Measurements from ENCODE around the gene RTEL1. TPM values are rescaled to one million over a fixed set of nuclear protein-coding genes. Genes with fewer than 3 reads are reported as not detected.

Gene RTEL1
- total RNA-seq, 6 experiments from 2014 or later, result 9.6 to 16.3 (median 12.4) TPM

DNA sequence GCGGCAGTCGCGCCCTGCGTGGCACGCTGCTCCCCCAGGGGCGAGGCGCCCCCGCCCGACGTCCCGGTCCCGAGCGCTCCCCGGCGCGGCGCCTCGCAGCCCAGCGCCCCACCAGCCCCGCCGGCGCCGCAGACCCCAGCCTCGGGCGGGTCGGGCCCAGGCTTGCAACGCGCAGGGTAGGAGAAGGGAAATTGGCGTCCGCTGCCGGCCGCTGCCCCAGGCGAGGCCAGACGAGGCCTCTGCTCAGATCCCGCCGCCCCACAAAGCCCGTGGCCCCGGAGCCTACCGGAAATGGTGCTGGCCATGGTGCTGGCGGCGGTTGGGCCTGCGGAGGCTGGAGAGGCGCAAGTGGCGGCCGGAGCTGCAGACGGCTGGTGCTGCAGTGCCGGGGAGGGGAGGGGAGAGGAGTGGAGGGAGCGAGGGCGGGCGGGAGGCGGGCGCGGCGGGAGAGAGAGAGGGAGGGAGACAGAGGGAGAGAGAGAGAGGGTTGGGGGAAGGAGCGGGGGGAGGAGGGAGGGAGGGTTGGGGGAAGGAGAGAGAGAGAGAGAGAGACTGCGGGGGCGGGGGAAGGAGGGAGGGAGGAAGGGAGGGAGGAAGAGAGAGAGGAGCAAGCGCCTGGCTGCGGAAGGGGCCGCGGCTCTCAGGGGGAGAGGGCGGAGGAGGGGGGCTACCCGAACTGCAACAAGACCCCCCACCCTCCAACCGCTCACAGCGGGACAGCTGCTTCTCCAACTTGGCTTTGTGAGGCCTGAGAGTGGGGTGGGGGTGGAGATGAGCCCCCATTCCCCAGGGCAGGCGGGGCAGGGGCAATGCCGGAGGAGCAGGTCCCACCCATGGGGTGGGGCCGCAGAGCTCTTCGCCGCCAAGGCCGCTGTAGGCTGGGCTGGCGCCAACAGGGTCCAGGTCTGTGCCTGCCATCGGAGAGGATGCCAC lies 4.8 kb upstream of the RTEL1 start, which contains the start of gene STMN3:
TSS of gene STMN3 (minus strand) at position 384 of the 933 bp plus-strand sequence. CDS start at position 305, 79 bp downstream.
- intact Hi-C loops (cut with DNase I), result no loop called here
- TF ChIP-seq POLR2A (IDR thresholded peaks at IDR 0.05), result no peak
- TF ChIP-seq, protein P1, sequence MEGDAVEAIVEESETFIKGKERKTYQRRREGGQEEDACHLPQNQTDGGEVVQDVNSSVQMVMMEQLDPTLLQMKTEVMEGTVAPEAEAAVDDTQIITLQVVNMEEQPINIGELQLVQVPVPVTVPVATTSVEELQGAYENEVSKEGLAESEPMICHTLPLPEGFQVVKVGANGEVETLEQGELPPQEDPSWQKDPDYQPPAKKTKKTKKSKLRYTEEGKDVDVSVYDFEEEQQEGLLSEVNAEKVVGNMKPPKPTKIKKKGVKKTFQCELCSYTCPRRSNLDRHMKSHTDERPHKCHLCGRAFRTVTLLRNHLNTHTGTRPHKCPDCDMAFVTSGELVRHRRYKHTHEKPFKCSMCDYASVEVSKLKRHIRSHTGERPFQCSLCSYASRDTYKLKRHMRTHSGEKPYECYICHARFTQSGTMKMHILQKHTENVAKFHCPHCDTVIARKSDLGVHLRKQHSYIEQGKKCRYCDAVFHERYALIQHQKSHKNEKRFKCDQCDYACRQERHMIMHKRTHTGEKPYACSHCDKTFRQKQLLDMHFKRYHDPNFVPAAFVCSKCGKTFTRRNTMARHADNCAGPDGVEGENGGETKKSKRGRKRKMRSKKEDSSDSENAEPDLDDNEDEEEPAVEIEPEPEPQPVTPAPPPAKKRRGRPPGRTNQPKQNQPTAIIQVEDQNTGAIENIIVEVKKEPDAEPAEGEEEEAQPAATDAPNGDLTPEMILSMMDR (IDR thresholded peaks at IDR 0.05), result no peak
- 2% methylated on average over 27 of the region's 73 CpGs for WGBS (ENCODE audit: insufficient coverage, low coverage, low lambda C conversion rate, missing lambda C conversion rate)
- Histone ChIP-seq H3K27ac (no peak within 1 kb of the TSS), H3K4me1 (peaks cover 0 to 15% (median 7%) of the 10 kb centered on the region in 4 donors), H3K36me3 (no peaks in the 10 kb centered on the region), H3K27me3 (peaks cover 0 to 14% of the 10 kb centered on the region in 2 donors), H3K9me3 (no peaks in the 10 kb centered on the region), H3K4me3 (peak within 1 kb of the TSS; percentile 11 to 43 (median 12))
- DNase-seq, result peak; percentile 73 to 80 (median 76)
- ATAC-seq, result peak; percentile 49 to 66 (median 55)

- DNase-seq, result no peak
- H3K27ac ChIP-seq, result no peak overlapping the region
- H3K27me3 ChIP-seq, result peaks cover 0 to 14% of the 10 kb centered on the region in 2 donors
- WGBS (ENCODE audit: insufficient coverage, low coverage, low lambda C conversion rate, missing lambda C conversion rate), result 24% methylated on average over 3 of the region's 15 CpGs
- no peaks in the 10 kb centered on the region for H3K9me3 ChIP-seq
- H3K4me1 ChIP-seq, result peaks cover 0 to 18% (median 9%) of the 10 kb centered on the region in 4 donors
- no peak overlapping the region for H3K4me3 ChIP-seq
- no peak for TF ChIP-seq POLR2A (IDR thresholded peaks at IDR 0.05)
- TF ChIP-seq, protein P1 (IDR thresholded peaks at IDR 0.05), result no peak
- no peaks in the 10 kb centered on the region for H3K36me3 ChIP-seq
- ATAC-seq, result no peak
- intact Hi-C loops (cut with DNase I), result no loop called here
Measured at GRCh38 chr20:63653974-63654668, 4.0 kb upstream of the RTEL1 start.

DNA sequence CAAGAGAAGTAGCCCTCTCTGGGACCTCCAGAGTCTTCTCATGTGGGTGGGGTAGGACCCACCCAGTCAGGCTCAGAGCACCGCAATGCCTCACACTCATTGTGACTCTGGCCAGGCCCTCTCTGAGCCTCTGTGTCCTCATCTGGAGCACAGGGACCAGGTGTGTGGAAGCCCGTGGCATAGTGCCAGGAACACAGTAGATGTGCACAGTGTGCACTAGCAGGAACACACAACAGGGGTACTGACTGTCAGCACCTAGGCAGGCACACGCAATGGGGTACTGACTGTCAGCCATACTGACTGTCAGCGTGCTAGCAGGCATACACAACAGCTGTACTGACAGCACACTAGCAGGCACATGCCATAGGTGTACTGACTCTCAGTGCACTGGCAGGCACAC lies 2.9 kb upstream of the RTEL1 start:
- ATAC-seq (no peak), DNase-seq (no peak)
- WGBS (ENCODE audit: insufficient coverage, low coverage, low lambda C conversion rate, missing lambda C conversion rate), result 63% methylated on average over 2 of the region's 4 CpGs
- intact Hi-C loops (cut with DNase I), result no loop called here
- Histone ChIP-seq H3K4me1 (peaks cover 0 to 24% (median 11%) of the 10 kb centered on the region in 4 donors), H3K36me3 (no peaks in the 10 kb centered on the region), H3K27me3 (peaks cover 0 to 14% of the 10 kb centered on the region in 2 donors), H3K9me3 (no peaks in the 10 kb centered on the region), H3K27ac (no peak overlapping the region), H3K4me3 (no peak overlapping the region)
- TF ChIP-seq, protein P1 (IDR thresholded peaks at IDR 0.05), result no peak
- no peak for TF ChIP-seq POLR2A (IDR thresholded peaks at IDR 0.05)

GRCh38 chr20:63656451-63656850 lies 1.7 kb upstream of the RTEL1 start:
- no peak for ATAC-seq
- no peak overlapping the region for H3K27ac ChIP-seq
- H3K9me3 ChIP-seq, result no peaks in the 10 kb centered on the region
- WGBS (ENCODE audit: insufficient coverage, low coverage, low lambda C conversion rate, missing lambda C conversion rate), result 83% methylated on average over 1 of the region's 3 CpGs
- H3K4me1 ChIP-seq, result peaks cover 0 to 24% (median 11%) of the 10 kb centered on the region in 4 donors
- no peak overlapping the region for H3K4me3 ChIP-seq
- peaks cover 0 to 14% of the 10 kb centered on the region in 2 donors for H3K27me3 ChIP-seq
- H3K36me3 ChIP-seq, result peaks cover 0 to 2% (median under 1%) of the 10 kb centered on the region in 4 donors
- TF ChIP-seq, protein P1 (IDR thresholded peaks at IDR 0.05), result no peak
- no peak for TF ChIP-seq POLR2A (IDR thresholded peaks at IDR 0.05)
- intact Hi-C loops (cut with DNase I), result no loop called here
- DNase-seq, result no peak

Data from right lobe of liver (tissue), 6 donors.